OCI-LY1 (cell line): ENCODE data around the gene LRRC1.

Source experiments
- H2AFZ ChIP-seq: fragments of 200-600 bp; sonication (generic), shearing (Covaris generic); 2 replicates; pipeline ENCODE4 v1.6.0; 2014; ENCODE audit warnings: antibody characterized with exemption, mild to moderate bottlenecking, low read length
- H3F3A ChIP-seq: fragments of 200-600 bp; sonication (generic), shearing (Covaris generic); 2 replicates; pipeline ENCODE4 v1.6.0; 2014; ENCODE audit warnings: mild to moderate bottlenecking, antibody characterized with exemption, low read length, moderate library complexity; ENCODE audit not compliant: insufficient read depth
- H3K27ac ChIP-seq: fragments of 200-600 bp; sonication (generic); 2 replicates; pipeline ENCODE4 v1.5.1; 2014; ENCODE audit warnings: low read length, mixed run types, mild to moderate bottlenecking, low read depth; ENCODE audit not compliant: poor library complexity, severe bottlenecking
- H3K27me3 ChIP-seq: fragments of 200-600 bp; sonication (generic); 2 replicates; pipeline ENCODE4 v1.6.0; 2014; ENCODE audit warnings: antibody characterized with exemption, mild to moderate bottlenecking, low read length, moderate library complexity; ENCODE audit not compliant: insufficient read depth
- H3K36me3 ChIP-seq: fragments of 200-600 bp; sonication (generic); 2 replicates; pipeline ENCODE4 v1.6.1; 2014; ENCODE audit warnings: mild to moderate bottlenecking, antibody characterized with exemption, low read length, moderate library complexity, mixed read lengths; ENCODE audit not compliant: insufficient read depth
- H3K4me1 ChIP-seq: fragments of 200-600 bp; sonication (generic); 2 replicates; pipeline ENCODE4 v1.5.1; 2014; ENCODE audit warnings: mild to moderate bottlenecking, low read length, moderate library complexity; ENCODE audit not compliant: insufficient read depth, severe bottlenecking
- H3K4me2 ChIP-seq: fragments of 200-600 bp; sonication (generic), shearing (Covaris generic); 2 replicates; pipeline ENCODE4 v1.6.1; 2014; ENCODE audit warnings: low read length
- H3K4me3 ChIP-seq: fragments of 200-600 bp; sonication (generic); 2 replicates; pipeline ENCODE4 v1.5.1; 2014; ENCODE audit warnings: low read length, low read depth, mild to moderate bottlenecking, mixed read lengths; ENCODE audit not compliant: poor library complexity, severe bottlenecking
- H3K79me2 ChIP-seq: fragments of 200-600 bp; shearing (Covaris generic); 2 replicates; pipeline ENCODE4 v1.6.1; 2016; ENCODE audit warnings: mixed run types, low read length, mixed read lengths; ENCODE audit not compliant: insufficient read depth
- H3K9ac ChIP-seq: fragments of 200-600 bp; sonication (generic), shearing (Covaris generic); 2 replicates; pipeline ENCODE4 v1.6.1; 2014; ENCODE audit warnings: mild to moderate bottlenecking, low read length, mixed read lengths
- H3K9me2 ChIP-seq: fragments of 200-600 bp; sonication (generic), shearing (Covaris generic); 2 replicates; pipeline ENCODE4 v1.6.1; 2014; ENCODE audit warnings: low read depth, mild to moderate bottlenecking, low read length, mixed read lengths
- H3K9me3 ChIP-seq: fragments of 200-600 bp; shearing (Covaris generic); 2 replicates; pipeline ENCODE4 v1.6.1; 2014; ENCODE audit warnings: low read length, mixed read lengths
- H4K20me1 ChIP-seq: fragments of 200-600 bp; sonication (generic), shearing (Covaris generic); 2 replicates; pipeline ENCODE4 v1.6.0; 2016; ENCODE audit warnings: mild to moderate bottlenecking, low read length; ENCODE audit not compliant: insufficient read depth
- EZH2 ChIP-seq: fragments of 200-600 bp; sonication (generic), shearing (Covaris generic); IDR thresholded peaks from 2 replicates; pipeline ENCODE4 v1.8.0; 2017; ENCODE audit warnings: borderline replicate concordance, mixed run types, mild to moderate bottlenecking, antibody characterized with exemption, low read length, moderate library complexity, mixed read lengths
- TF ChIP-seq, protein P1 (sequence below): fragments of 200-600 bp; sonication (generic), shearing (Covaris generic); IDR thresholded peaks from 2 replicates; pipeline ENCODE4 v1.5.1; 2017; ENCODE audit warnings: mild to moderate bottlenecking, antibody characterized with exemption, low read length, moderate library complexity, mixed read lengths

LRRC1 gene

GRCh38 chr6:53959717-53960116 lies 164.9 kb downstream of the LRRC1 start:
- H3K79me2 ChIP-seq = no peaks in the 10 kb centered on the region
- H3F3A ChIP-seq = no peaks in the 10 kb centered on the region
- no peak overlapping the region for H2AFZ ChIP-seq
- no peak overlapping the region for H3K4me3 ChIP-seq
- H4K20me1 ChIP-seq = no peaks in the 10 kb centered on the region
- H3K9ac ChIP-seq = no peak overlapping the region
- H3K27ac ChIP-seq = no peak overlapping the region
- no peaks in the 10 kb centered on the region for H3K36me3 ChIP-seq
- TF ChIP-seq, protein P1, sequence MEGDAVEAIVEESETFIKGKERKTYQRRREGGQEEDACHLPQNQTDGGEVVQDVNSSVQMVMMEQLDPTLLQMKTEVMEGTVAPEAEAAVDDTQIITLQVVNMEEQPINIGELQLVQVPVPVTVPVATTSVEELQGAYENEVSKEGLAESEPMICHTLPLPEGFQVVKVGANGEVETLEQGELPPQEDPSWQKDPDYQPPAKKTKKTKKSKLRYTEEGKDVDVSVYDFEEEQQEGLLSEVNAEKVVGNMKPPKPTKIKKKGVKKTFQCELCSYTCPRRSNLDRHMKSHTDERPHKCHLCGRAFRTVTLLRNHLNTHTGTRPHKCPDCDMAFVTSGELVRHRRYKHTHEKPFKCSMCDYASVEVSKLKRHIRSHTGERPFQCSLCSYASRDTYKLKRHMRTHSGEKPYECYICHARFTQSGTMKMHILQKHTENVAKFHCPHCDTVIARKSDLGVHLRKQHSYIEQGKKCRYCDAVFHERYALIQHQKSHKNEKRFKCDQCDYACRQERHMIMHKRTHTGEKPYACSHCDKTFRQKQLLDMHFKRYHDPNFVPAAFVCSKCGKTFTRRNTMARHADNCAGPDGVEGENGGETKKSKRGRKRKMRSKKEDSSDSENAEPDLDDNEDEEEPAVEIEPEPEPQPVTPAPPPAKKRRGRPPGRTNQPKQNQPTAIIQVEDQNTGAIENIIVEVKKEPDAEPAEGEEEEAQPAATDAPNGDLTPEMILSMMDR = no peak
- no peak for TF ChIP-seq EZH2
- H3K9me2 ChIP-seq = no peaks in the 10 kb centered on the region
- no peaks in the 10 kb centered on the region for H3K9me3 ChIP-seq
- H3K27me3 ChIP-seq = no peaks in the 10 kb centered on the region
- H3K4me2 ChIP-seq = no peak overlapping the region
- no peaks in the 10 kb centered on the region for H3K4me1 ChIP-seq

DNA sequence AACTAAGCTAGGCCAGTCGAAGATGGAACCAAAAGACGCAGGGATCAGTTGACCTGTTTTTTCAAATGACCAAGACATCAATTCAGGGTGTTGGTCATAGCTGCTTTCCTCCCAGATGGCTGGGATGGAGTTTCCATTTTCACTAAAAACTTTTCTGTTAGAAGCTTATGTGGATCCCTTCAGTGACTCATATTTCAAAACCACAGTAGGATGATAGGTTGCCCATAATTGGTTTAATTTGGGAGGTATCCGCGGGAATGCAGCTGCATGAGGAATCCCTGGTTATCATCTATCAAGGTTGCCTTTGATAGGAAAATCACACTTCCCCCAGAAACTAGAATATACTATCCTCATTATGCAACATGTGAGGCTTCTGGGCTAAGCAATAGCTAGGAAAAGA lies 165.5 kb downstream of the LRRC1 start:
- Histone ChIP-seq H3K36me3 (no peaks in the 10 kb centered on the region), H3K27ac (no peak overlapping the region), H3K9me2 (no peaks in the 10 kb centered on the region), H3K4me1 (no peaks in the 10 kb centered on the region), H2AFZ (no peak overlapping the region), H3K79me2 (no peaks in the 10 kb centered on the region), H3F3A (no peaks in the 10 kb centered on the region), H4K20me1 (no peaks in the 10 kb centered on the region), H3K4me2 (no peak overlapping the region), H3K9ac (no peak overlapping the region), H3K27me3 (no peaks in the 10 kb centered on the region; the same call in 1 of the 2 replicates), H3K4me3 (no peak overlapping the region), H3K9me3 (no peaks in the 10 kb centered on the region)
- TF ChIP-seq, protein P1 = no peak

GRCh38 chr6:53961679-53962370 lies 167.0 kb downstream of the LRRC1 start:
- H3K4me3 ChIP-seq = no peak overlapping the region
- H3K27ac ChIP-seq = no peak overlapping the region
- no peaks in the 10 kb centered on the region for H3K9me2 ChIP-seq
- no peak for TF ChIP-seq EZH2
- TF ChIP-seq, protein P1 = no peak
- H4K20me1 ChIP-seq = no peaks in the 10 kb centered on the region
- H3K9ac ChIP-seq = no peak overlapping the region
- H2AFZ ChIP-seq = no peak overlapping the region
- no peaks in the 10 kb centered on the region for H3K4me1 ChIP-seq
- H3K4me2 ChIP-seq = no peak overlapping the region
- H3K27me3 ChIP-seq = no peaks in the 10 kb centered on the region; the same call in 1 of the 2 replicates
- H3K79me2 ChIP-seq = no peaks in the 10 kb centered on the region
- H3K9me3 ChIP-seq = no peaks in the 10 kb centered on the region
- H3F3A ChIP-seq = no peaks in the 10 kb centered on the region
- no peaks in the 10 kb centered on the region for H3K36me3 ChIP-seq
